Tibial artery (tissue), 4 donors: ENCODE results near the gene NQO1.

Source experiments
- DNase-seq, 2 donors: peaks; one replicate each; pipeline ENCODE4 v3.0.0-alpha.2; 2019
- H3K27ac ChIP-seq, 2 donors: fragments of 200-600 bp; sonication (generic) in 1 of 2; 1 replicate in 1 of 2; 2 replicates in 1 of 2; pipeline ENCODE4 v1.5.1; 2018 to 2019; ENCODE audit warnings: mild to moderate bottlenecking in 1 of 2
- H3K27me3 ChIP-seq, 2 donors: fragments of 200-600 bp; sonication (generic) in 1 of 2; one replicate each; pipeline versions ENCODE4 v1.5.1 to v1.6.0; 2016 to 2019
- H3K36me3 ChIP-seq, 3 donors: fragments of 200-600 bp; sonication (generic) in 2 of 3; one replicate each; pipeline ENCODE4 v1.5.1; 2016 to 2019; ENCODE audit warnings: mild to moderate bottlenecking in 2 of 3
- H3K4me1 ChIP-seq, 4 donors: fragments of 200-600 bp; sonication (generic) in 2 of 4; 1 replicate in 3 of 4; 2 replicates in 1 of 4; pipeline ENCODE4 v1.5.1; 2016 to 2019
- H3K4me3 ChIP-seq, 2 donors: fragments of 200-600 bp; sonication (generic) in 1 of 2; 1 replicate in 1 of 2; 2 replicates in 1 of 2; pipeline ENCODE4 v1.5.1; 2018 to 2019; ENCODE audit warnings: mild to moderate bottlenecking in 2 of 2
- H3K9me3 ChIP-seq, 3 donors: fragments of 200-600 bp; sonication (generic) in 1 of 3; one replicate each; pipeline ENCODE4 v1.5.1; 2016 to 2019
- intact Hi-C: fragments of 100-400 bp; cut with DNase I; formaldehyde crosslinking; loops from one replicate; pipeline ENCODE4 v1.15.0; 2023; ENCODE audit warnings: low total_unique reads
- TF ChIP-seq, protein P1 (sequence below), 2 experiments: fragments of 200-600 bp in 1 of 2; fragments of 450-650 bp in 1 of 2; IDR thresholded peaks; one replicate each; pipeline ENCODE4 v1.5.1; 2017 to 2019; ENCODE audit warnings: antibody characterized with exemption in 2 of 2, mild to moderate bottlenecking in 1 of 2, moderate library complexity in 1 of 2

Gene NQO1

DNA sequence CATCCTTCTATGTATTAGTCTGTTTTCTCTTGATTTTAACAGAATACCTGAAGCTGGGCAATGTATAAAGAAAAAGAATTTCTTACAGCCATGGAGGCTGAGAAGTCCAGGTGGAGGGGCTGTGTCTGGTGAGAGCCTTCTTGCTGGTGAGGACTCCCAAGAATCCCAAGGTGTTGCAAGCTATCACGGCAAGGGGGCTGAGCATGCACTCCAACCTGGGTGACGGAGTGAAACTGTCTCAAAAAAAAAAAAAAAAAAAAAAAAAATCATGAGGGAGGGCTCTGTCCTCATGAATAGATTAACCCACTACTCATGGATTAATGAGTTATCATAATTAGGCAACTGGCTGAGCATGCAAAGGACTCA lies 19.4 kb downstream of the NQO1 start:
- Histone ChIP-seq H3K9me3 (no peaks in the 10 kb centered on the region), H3K4me3 (no peak overlapping the region), H3K27me3 (no peaks in the 10 kb centered on the region), H3K27ac (no peak overlapping the region), H3K36me3 (peaks cover under 1 to 23% (median 21%) of the 10 kb centered on the region in 3 donors), H3K4me1 (peaks cover 0 to 13% (median 3%) of the 10 kb centered on the region in 4 donors)
- TF ChIP-seq, protein P1, sequence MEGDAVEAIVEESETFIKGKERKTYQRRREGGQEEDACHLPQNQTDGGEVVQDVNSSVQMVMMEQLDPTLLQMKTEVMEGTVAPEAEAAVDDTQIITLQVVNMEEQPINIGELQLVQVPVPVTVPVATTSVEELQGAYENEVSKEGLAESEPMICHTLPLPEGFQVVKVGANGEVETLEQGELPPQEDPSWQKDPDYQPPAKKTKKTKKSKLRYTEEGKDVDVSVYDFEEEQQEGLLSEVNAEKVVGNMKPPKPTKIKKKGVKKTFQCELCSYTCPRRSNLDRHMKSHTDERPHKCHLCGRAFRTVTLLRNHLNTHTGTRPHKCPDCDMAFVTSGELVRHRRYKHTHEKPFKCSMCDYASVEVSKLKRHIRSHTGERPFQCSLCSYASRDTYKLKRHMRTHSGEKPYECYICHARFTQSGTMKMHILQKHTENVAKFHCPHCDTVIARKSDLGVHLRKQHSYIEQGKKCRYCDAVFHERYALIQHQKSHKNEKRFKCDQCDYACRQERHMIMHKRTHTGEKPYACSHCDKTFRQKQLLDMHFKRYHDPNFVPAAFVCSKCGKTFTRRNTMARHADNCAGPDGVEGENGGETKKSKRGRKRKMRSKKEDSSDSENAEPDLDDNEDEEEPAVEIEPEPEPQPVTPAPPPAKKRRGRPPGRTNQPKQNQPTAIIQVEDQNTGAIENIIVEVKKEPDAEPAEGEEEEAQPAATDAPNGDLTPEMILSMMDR (IDR thresholded peaks at IDR 0.05): no peak
- peak in 1 of 2 donors; percentile 21 for DNase-seq
- intact Hi-C loops: no loop called here

- Histone ChIP-seq H3K27ac (no peak overlapping the region), H3K4me1 (peaks cover 0 to 7% (median 3%) of the 10 kb centered on the region in 4 donors), H3K36me3 (peaks cover 0 to 25% (median 19%) of the 10 kb centered on the region in 3 donors), H3K27me3 (no peaks in the 10 kb centered on the region), H3K9me3 (no peaks in the 10 kb centered on the region), H3K4me3 (no peak overlapping the region)
- intact Hi-C loops: no loop called here
- DNase-seq: no peak
- TF ChIP-seq, protein P1 (IDR thresholded peaks at IDR 0.05): no peak
These were observed 19.9 kb downstream of the NQO1 start for GRCh38 chr16:69706256-69706974.

GRCh38 chr16:69703638-69704037 lies 22.7 kb downstream of the NQO1 start:
- Histone ChIP-seq H3K4me3 (no peak overlapping the region), H3K36me3 (peaks cover 0 to 26% (median 21%) of the 10 kb centered on the region in 3 donors), H3K4me1 (no peaks in the 10 kb centered on the region), H3K27me3 (no peaks in the 10 kb centered on the region), H3K9me3 (no peaks in the 10 kb centered on the region), H3K27ac (no peak overlapping the region)
- TF ChIP-seq, protein P1 (IDR thresholded peaks at IDR 0.05): no peak
- DNase-seq: no peak
- intact Hi-C loops: no loop called here

DNA sequence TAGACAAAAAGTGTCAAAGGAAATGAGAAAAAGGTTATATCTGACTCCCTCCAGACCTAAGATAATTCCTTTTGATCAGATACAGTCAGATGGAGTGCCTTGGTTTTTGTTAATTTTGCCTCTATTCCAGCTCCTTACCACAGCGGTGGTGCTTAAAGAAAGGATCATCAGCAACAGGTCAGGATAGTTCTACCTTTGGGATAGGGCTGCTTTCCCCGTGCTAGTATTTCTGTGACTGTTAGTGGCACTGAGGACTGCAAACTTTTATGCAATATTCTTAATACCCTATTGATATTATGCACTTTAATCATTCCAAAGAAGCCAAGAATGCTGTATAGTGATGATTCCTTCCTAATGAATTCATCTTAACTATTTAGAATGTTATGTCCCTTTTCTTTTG lies 24.5 kb downstream of the NQO1 start:
- no peaks in the 10 kb centered on the region for H3K9me3 ChIP-seq
- no peak overlapping the region for H3K27ac ChIP-seq
- H3K36me3 ChIP-seq: peaks cover 8 to 15% (median 11%) of the 10 kb centered on the region in 3 donors
- intact Hi-C loops: no loop called here
- no peaks in the 10 kb centered on the region for H3K4me1 ChIP-seq
- no peaks in the 10 kb centered on the region for H3K27me3 ChIP-seq
- no peak overlapping the region for H3K4me3 ChIP-seq
- TF ChIP-seq, protein P1 (IDR thresholded peaks at IDR 0.05): no peak
- no peak for DNase-seq

- no peaks in the 10 kb centered on the region for H3K4me1 ChIP-seq
- TF ChIP-seq, protein P1 (IDR thresholded peaks at IDR 0.05): no peak
- intact Hi-C loops: no loop called here
- no peak overlapping the region for H3K27ac ChIP-seq
- no peaks in the 10 kb centered on the region for H3K9me3 ChIP-seq
- DNase-seq: no peak
- H3K36me3 ChIP-seq: peaks cover 11 to 15% (median 12%) of the 10 kb centered on the region in 3 donors
- no peaks in the 10 kb centered on the region for H3K27me3 ChIP-seq
- H3K4me3 ChIP-seq: no peak overlapping the region
These were observed 24.9 kb downstream of the NQO1 start for GRCh38 chr16:69701452-69701851.
